Measurements from ENCODE around the gene BAHCC1. TPM values are rescaled to one million over a fixed set of nuclear protein-coding genes. Genes with fewer than 3 reads are reported as not detected.

Gene BAHCC1
- total RNA-seq, 1 experiment from 2014 or later: 3.1 TPM

GRCh38 chr17:81412490-81413093, 17.3 kb downstream of the BAHCC1 start:
- Histone ChIP-seq H3K9me3 (ENCODE audit: control insufficient read depth, low read depth, low read length) (no peaks in the 10 kb centered on the region), H3K23me2 (ENCODE audit: insufficient read length, low read depth, low read length, poor library complexity, severe bottlenecking) (no peaks in the 10 kb centered on the region), H3K27me3 (ENCODE audit: insufficient read depth, low read length) (no peaks in the 10 kb centered on the region), H4K20me1 (ENCODE audit: control insufficient read depth, insufficient read depth, insufficient read length) (peaks cover 2% of the 10 kb centered on the region), H2BK15ac (ENCODE audit: low read depth, low read length) (no peak overlapping the region), H4K91ac (ENCODE audit: insufficient read length, low read depth, low read length) (no peak overlapping the region), H2AFZ (ENCODE audit: low read length) (no peak overlapping the region), H3K4me2 (ENCODE audit: insufficient read depth, insufficient read length, low read length) (no peak overlapping the region), H3K56ac (ENCODE audit: insufficient read length, low read depth, low read length) (no peak overlapping the region), H4K8ac (replicated peaks; ENCODE audit: insufficient read length, low read depth, low read length) (no peak overlapping the region), H2BK12ac (ENCODE audit: insufficient read length, low read depth, low read length) (no peak overlapping the region), H3K9ac (ENCODE audit: extremely low read depth, insufficient read length, low read length) (no peak overlapping the region), H2BK5ac (ENCODE audit: insufficient read length, low read length) (no peak overlapping the region), H3K14ac (ENCODE audit: insufficient read depth, low read length) (no peak overlapping the region; the same call in 1 of the 2 replicates), H3K23ac (ENCODE audit: insufficient read length, low read depth, low read length) (no peak overlapping the region), H2BK120ac (ENCODE audit: low read depth, low read length, poor library complexity, severe bottlenecking) (no peak overlapping the region), H2AK5ac (ENCODE audit: insufficient read length, low read length) (no peak overlapping the region), H2BK20ac (ENCODE audit: low read depth, low read length, poor library complexity, severe bottlenecking) (no peak overlapping the region), H3K79me2 (ENCODE audit: insufficient read depth, low read length) (no peaks in the 10 kb centered on the region), H4K5ac (ENCODE audit: insufficient read length, low read depth, low read length) (no peak overlapping the region), H3T11ph (ENCODE audit: low read length) (no peak overlapping the region), H3K4ac (ENCODE audit: low read depth, low read length) (no peak overlapping the region), H3K4me1 (ENCODE audit: insufficient read depth, low read length) (no peaks in the 10 kb centered on the region), H3K27ac (ENCODE audit: insufficient read length, low read depth, low read length) (no peak overlapping the region), H3K79me1 (ENCODE audit: insufficient read depth, low read depth, low read length, poor library complexity, severe bottlenecking) (no peaks in the 10 kb centered on the region), H3K18ac (ENCODE audit: insufficient read length, low read depth, low read length) (no peak overlapping the region)
- H3K27ac Mint-ChIP-seq: peak overlapping the region in 1 of 3 experiments; percentile 72; a peak in 1 of 7 replicates
- TF ChIP-seq CTCF (conservative IDR thresholded peaks at IDR 0.05): no peak
- H3K4me1 Mint-ChIP-seq: peaks cover 4 to 12% of the 10 kb centered on the region in 2 experiments; a peak in 3 of 4 replicates
- no CpG with 5 or more reads among the region's 29 CpGs for WGBS (ENCODE audit: extremely low coverage, insufficient read length, low lambda C conversion rate)
- no peaks in the 10 kb centered on the region for H3K36me3 Mint-ChIP-seq (ENCODE audit: insufficient read depth in 1 of 3, low read depth in 3 of 3)
- H3K27me3 Mint-ChIP-seq (ENCODE audit: low read depth): peaks cover 19% of the 10 kb centered on the region
- no peak for DNase-seq
- H3K4me3 Mint-ChIP-seq: no peak overlapping the region
- no peaks in the 10 kb centered on the region; a peak in 1 of 5 replicates for H3K9me3 Mint-ChIP-seq
